K562 (cell line): ENCODE data around the gene NUP62.

Experiments used
- GABPA ChIP-seq: fragments of 200-800 bp; sonication (Bioruptor generic); conservative IDR thresholded peaks from 2 replicates; pipeline ENCODE4 v1.6.1; 2016; ENCODE audit warnings: low read depth, missing genetic modification characterization, missing compliant biosample characterization
- KLF16 ChIP-seq: IDR thresholded peaks from 2 replicates; pipeline ENCODE4 v1.6.1; 2016; ENCODE audit warnings: antibody characterized with exemption
- MTA3 ChIP-seq: fragments of 450-650 bp; formaldehyde crosslinking; IDR thresholded peaks from 2 replicates; pipeline ENCODE4 v1.6.1; 2017; ENCODE audit warnings: mild to moderate bottlenecking, borderline replicate concordance
- NCOA6 ChIP-seq: fragments of 450-650 bp; IDR thresholded peaks from 2 replicates; pipeline ENCODE4 v1.6.1; 2017; ENCODE audit warnings: mild to moderate bottlenecking
- NELFE ChIP-seq: IDR thresholded peaks from 2 replicates; pipeline ENCODE4 v1.6.1; 2011; ENCODE audit warnings: mild to moderate bottlenecking; ENCODE audit not compliant: insufficient read depth, insufficient read length
- PML ChIP-seq: IDR thresholded peaks from 2 replicates; pipeline ENCODE4 v1.6.1; 2012; ENCODE audit warnings: low read length, inconsistent platforms
- RB1 ChIP-seq: fragments of 450-650 bp; IDR thresholded peaks from 2 replicates; pipeline ENCODE4 v1.6.1; 2017; ENCODE audit warnings: low read depth, mild to moderate bottlenecking
- RNF2 ChIP-seq: sonication (generic); IDR thresholded peaks from 2 replicates; pipeline ENCODE4 v1.6.1; 2016
- UBTF ChIP-seq, 2 experiments: IDR thresholded peaks; 2 replicates each; pipeline ENCODE4 v1.6.1; 2012; ENCODE audit warnings: improper control_type of control experiment in 2 of 2, low read depth in 2 of 2, low read length in 2 of 2, borderline replicate concordance in 1 of 2
- ZNF263 ChIP-seq: sonication (generic); formaldehyde crosslinking; IDR thresholded peaks from 2 replicates; pipeline ENCODE4 v1.8.0; 2022; ENCODE audit warnings: mild to moderate bottlenecking, missing genetic modification reagents, borderline replicate concordance
- ZNF740 ChIP-seq, 3 experiments: fragments of 200-800 bp in 1 of 3; sonication (Bioruptor generic) in 1 of 3; sonication (generic) in 1 of 3; formaldehyde crosslinking in 1 of 3; IDR thresholded peaks; 2 replicates each; pipeline versions ENCODE4 v1.6.1 to v1.8.0; 2016 to 2022; ENCODE audit warnings: mild to moderate bottlenecking in 2 of 3, missing compliant biosample characterization in 2 of 3, missing genetic modification characterization in 2 of 3, missing genetic modification reagents in 1 of 3
- TF ChIP-seq, protein P1 (sequence below): sonication (generic); formaldehyde crosslinking; IDR thresholded peaks from 2 replicates; pipeline ENCODE4 v1.8.1; 2023; ENCODE audit warnings: mild to moderate bottlenecking, missing genetic modification reagents

DNA sequence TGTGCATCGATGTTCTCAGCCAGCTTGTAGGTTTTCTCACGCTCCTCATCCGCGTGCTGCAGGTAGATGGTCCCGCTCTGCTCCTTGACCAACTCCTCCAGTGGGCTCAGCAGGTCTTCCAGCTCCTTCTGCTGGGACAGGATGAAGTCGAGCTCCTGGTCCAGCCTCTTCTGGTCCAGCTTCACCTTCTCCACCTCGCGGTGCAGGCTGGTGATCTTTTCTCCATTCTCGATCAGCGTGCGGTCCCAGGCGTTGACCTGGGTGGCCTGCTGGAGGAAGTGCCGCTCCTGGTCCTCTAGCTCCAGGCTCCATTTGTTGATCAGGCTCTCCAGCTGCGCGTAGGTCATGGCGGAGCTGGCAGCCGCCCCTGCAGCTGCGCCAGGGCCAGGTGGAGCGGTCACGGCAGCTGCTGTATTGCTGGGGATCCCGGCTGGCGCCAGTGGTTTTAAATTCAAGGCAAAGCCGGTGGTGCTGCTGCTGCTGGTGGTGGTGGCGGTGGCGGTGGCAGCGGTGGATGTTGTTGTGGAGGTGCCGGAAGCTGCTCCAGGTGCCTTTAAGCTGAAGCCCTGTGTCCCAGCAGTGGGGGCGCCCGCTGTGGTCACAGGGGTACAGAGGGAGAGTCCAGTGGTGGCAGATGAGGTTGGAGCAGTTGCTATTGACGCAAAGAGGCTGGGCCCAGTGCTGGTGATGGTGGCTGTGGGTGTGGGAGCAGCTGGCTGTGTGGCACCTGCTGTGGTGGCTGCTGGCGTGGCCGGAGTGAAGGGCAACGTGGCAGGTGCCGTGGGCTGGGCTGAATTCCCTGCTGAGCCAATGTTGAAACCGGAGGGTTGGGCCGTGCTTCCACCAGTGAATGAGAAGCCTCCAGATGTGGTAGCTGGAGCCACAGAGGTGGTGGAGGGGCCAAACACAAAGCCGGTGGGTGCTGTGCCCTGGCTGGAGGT, 20.6 kb downstream of the NUP62 start:
- TF ChIP-seq GABPA (tag) (no peak), RB1 (no peak), KLF16 (no peak), RNF2 (no peak), NCOA6 (no peak), PML (no peak), ZNF740 (CRISPR knock-in tag; IDR thresholded peaks at IDR 0.05) (no peak), ZNF740 (tag; IDR thresholded peaks at IDR 0.05) (no peak), UBTF (IDR thresholded peaks at IDR 0.05; ENCODE audit: borderline replicate concordance in 1 of 2, low read depth in 2 of 2, low read length in 2 of 2) (no peak), ZNF263 (CRISPR knock-in tag) (no peak), MTA3 (no peak), NELFE (no peak)
- TF ChIP-seq, protein P1, sequence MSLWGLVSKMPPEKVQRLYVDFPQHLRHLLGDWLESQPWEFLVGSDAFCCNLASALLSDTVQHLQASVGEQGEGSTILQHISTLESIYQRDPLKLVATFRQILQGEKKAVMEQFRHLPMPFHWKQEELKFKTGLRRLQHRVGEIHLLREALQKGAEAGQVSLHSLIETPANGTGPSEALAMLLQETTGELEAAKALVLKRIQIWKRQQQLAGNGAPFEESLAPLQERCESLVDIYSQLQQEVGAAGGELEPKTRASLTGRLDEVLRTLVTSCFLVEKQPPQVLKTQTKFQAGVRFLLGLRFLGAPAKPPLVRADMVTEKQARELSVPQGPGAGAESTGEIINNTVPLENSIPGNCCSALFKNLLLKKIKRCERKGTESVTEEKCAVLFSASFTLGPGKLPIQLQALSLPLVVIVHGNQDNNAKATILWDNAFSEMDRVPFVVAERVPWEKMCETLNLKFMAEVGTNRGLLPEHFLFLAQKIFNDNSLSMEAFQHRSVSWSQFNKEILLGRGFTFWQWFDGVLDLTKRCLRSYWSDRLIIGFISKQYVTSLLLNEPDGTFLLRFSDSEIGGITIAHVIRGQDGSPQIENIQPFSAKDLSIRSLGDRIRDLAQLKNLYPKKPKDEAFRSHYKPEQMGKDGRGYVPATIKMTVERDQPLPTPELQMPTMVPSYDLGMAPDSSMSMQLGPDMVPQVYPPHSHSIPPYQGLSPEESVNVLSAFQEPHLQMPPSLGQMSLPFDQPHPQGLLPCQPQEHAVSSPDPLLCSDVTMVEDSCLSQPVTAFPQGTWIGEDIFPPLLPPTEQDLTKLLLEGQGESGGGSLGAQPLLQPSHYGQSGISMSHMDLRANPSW (CRISPR knock-in tag), result no peak
